Right lobe of liver (tissue), 6 donors: ENCODE results near the gene TMSB10. TPM values are rescaled to one million over a fixed set of nuclear protein-coding genes. Genes with fewer than 3 reads are reported as not detected.
"Not testable (repeated sequence)": the region's sequence is repeated elsewhere in the genome, so short reads cannot be mapped to it uniquely, and the experiment has no call there.

Experiments
- ATAC-seq, 4 donors: fragments of 200-7000 bp; cut with Tn5 transposase; one replicate each; pipeline ENCODE4 v1.9.1; 2020; ENCODE audit warnings: mild to moderate bottlenecking in 4 of 4, moderate library complexity in 4 of 4
- DNase-seq, 3 donors: peaks; one replicate each; pipeline ENCODE4 v3.0.0-alpha.2; 2020
- H3K27ac ChIP-seq, 3 donors: fragments of 200-600 bp; one replicate each; pipeline ENCODE4 v1.8.0; 2022
- H3K27me3 ChIP-seq, 2 donors: fragments of 200-600 bp; one replicate each; pipeline ENCODE4 v1.8.0; 2022
- H3K36me3 ChIP-seq, 4 donors: fragments of 200-600 bp; sonication (generic) in 1 of 4; one replicate each; pipeline versions ENCODE4 v1.5.1 to v1.8.0; 2017 to 2022; ENCODE audit warnings: control low read depth in 1 of 4
- H3K4me1 ChIP-seq, 4 donors: fragments of 200-600 bp; sonication (generic) in 1 of 4; one replicate each; pipeline versions ENCODE4 v1.5.1 to v1.8.0; 2017 to 2022; ENCODE audit warnings: control low read depth in 1 of 4
- H3K4me3 ChIP-seq, 3 donors: fragments of 200-600 bp; one replicate each; pipeline ENCODE4 v1.8.0; 2022
- H3K9me3 ChIP-seq, 4 donors: fragments of 200-600 bp; sonication (generic) in 1 of 4; one replicate each; pipeline versions ENCODE4 v1.5.1 to v1.8.0; 2017 to 2022; ENCODE audit warnings: control low read depth in 1 of 4
- CTCF ChIP-seq, 4 donors: fragments of 200-600 bp in 3 of 4; fragments of 450-650 bp in 1 of 4; IDR thresholded peaks; one replicate each; pipeline versions ENCODE4 v1.5.1 to v1.8.0; 2016 to 2022; ENCODE audit warnings: antibody characterized with exemption in 4 of 4, mild to moderate bottlenecking in 2 of 4
- POLR2A ChIP-seq: fragments of 450-650 bp; IDR thresholded peaks from one replicate; pipeline ENCODE4 v1.6.1; 2017; ENCODE audit warnings: antibody characterized with exemption, mild to moderate bottlenecking
- WGBS: methylation state at CpG from one replicate; pipeline ENCODE4 v1.1.6; 2018; ENCODE audit warnings: low coverage, low lambda C conversion rate; ENCODE audit not compliant: insufficient coverage; ENCODE audit errors: missing lambda C conversion rate; 5-methylcytosine and 5-hydroxymethylcytosine counted together
- intact Hi-C, 2 donors: fragments of 100-400 bp; cut with DNase I; formaldehyde crosslinking; loops; one replicate each; pipeline versions ENCODE4 v1.11.2 to v1.14.1; 2022
- total RNA-seq, 6 experiments: library from RNA; depleted of rRNA in 2 of 6; stranded (reverse); fragments of >200 nt in 2 of 6; fragmentation: NEBNext Ultra II Directional in 3 of 6; extraction: Animal tissue kit (Norgen Biotek cat#: 25700) in 3 of 6; gene quantifications; one replicate each; pipeline versions ENCODE4 v1.1.0 to v1.2.4, GENCODE V29; 2016 to 2023
- donor health status: DM: no; HTN: yes; CAD: no.
- donor health status: DM: no; HTN: no; CAD: no.
- donor health status: DM: no; HTN: no; CAD: no.
- donor health status: DM: no; HTN: yes; CAD: no.
- donor health status: DM: no; HTN: yes; CAD: no.

TMSB10 gene
- total RNA-seq, 6 experiments from 2014 or later = 77.3 to 814 (median 270) TPM

DNA sequence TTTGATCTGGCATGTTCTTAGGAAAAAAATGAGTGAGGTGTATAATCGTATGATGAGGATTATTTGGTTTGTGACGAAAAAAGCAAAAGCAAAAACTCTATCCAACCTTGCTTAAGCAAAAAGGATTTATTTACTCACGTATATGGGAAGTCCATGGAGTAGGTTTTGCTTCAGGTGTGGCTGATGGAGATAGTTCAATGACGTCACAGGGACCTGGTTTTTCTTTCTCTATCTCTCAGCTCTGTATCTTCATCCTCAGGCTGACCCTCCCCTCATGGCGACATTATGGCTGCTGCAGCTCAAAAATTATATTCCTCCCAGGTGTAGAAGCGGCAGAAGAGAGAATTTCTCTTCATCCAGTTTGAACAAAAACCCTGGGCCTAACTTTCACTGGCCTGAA is 8.9 kb downstream of the TMSB10 start:
- 87% methylated on average over 6 of the region's 6 CpGs for WGBS
- H3K27me3 ChIP-seq = no peaks in the 10 kb centered on the region
- ATAC-seq = no peak
- H3K4me1 ChIP-seq = no peaks in the 10 kb centered on the region
- no peak for TF ChIP-seq POLR2A
- intact Hi-C loops = no loop called here
- DNase-seq = no peak
- no peaks in the 10 kb centered on the region for H3K36me3 ChIP-seq
- no peak overlapping the region for H3K4me3 ChIP-seq
- no peaks in the 10 kb centered on the region for H3K9me3 ChIP-seq
- no peak overlapping the region for H3K27ac ChIP-seq

- H3K27me3 ChIP-seq, DNase-seq, ATAC-seq, H3K4me1 ChIP-seq, intact Hi-C loops, H3K4me3 ChIP-seq, H3K9me3 ChIP-seq, H3K27ac ChIP-seq, H3K36me3 ChIP-seq: not testable (repeated sequence)
- 92% methylated on average over 2 of the region's 24 CpGs for WGBS
These were observed 10.2 kb downstream of the TMSB10 start for GRCh38 chr2:84915675-84916074.

DNA sequence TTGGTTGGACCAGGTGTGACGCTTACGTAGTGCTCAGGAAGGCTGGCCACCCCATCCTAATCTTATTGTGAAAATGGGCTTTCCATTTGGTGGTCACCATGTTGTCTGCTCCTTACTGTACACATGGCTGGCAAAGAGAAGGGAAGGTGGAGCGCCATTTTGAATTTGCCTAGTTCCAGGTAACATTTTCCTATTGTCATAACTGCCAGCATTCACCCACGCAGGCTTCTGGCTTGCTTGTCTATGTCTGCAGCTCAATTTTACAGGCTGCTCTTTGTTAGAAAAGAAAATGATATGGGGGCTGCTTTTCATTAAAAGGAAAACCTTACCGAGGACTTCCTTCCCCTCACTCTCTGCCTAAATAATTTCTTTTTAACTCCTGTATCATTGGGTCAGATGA is 12.4 kb downstream of the TMSB10 start:
- intact Hi-C loops = not testable (repeated sequence)

DNA sequence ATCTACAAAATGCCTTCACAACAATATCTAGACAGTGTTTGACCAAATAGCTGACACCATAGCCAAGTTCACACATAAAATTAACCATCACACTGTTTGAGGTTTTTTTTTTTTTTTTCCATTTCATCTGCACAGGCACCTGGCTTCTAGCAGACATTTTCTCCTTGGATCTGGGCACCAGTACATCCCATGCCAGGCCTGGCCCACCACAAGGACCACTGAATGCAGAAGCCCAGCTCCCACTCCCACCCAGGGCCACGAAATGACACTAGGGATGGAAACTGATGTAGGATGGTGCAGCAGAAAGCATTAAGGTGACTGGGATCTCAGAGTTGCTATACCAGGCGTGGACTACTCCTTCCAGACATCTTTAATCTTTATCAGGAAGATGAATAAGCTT is 13.0 kb downstream of the TMSB10 start:
- Histone ChIP-seq H3K9me3 (no peaks in the 10 kb centered on the region), H3K4me3 (no peak overlapping the region), H3K4me1 (no peaks in the 10 kb centered on the region), H3K36me3 (no peaks in the 10 kb centered on the region), H3K27me3 (no peaks in the 10 kb centered on the region), H3K27ac (no peak overlapping the region)
- no peak for ATAC-seq
- TF ChIP-seq CTCF (IDR thresholded peaks at IDR 0.05) = no peak
- no peak for TF ChIP-seq POLR2A
- intact Hi-C loops = no loop called here
- DNase-seq = no peak
- 68% methylated on average over 2 of the region's 2 CpGs for WGBS

More for the DNA sequence above, 12.4 kb downstream of the TMSB10 start:
- H3K27me3 ChIP-seq, H3K4me1 ChIP-seq, DNase-seq, H3K4me3 ChIP-seq, H3K36me3 ChIP-seq, H3K27ac ChIP-seq, ATAC-seq, H3K9me3 ChIP-seq: not testable (repeated sequence)
- WGBS = 77% methylated on average over 3 of the region's 5 CpGs

DNA sequence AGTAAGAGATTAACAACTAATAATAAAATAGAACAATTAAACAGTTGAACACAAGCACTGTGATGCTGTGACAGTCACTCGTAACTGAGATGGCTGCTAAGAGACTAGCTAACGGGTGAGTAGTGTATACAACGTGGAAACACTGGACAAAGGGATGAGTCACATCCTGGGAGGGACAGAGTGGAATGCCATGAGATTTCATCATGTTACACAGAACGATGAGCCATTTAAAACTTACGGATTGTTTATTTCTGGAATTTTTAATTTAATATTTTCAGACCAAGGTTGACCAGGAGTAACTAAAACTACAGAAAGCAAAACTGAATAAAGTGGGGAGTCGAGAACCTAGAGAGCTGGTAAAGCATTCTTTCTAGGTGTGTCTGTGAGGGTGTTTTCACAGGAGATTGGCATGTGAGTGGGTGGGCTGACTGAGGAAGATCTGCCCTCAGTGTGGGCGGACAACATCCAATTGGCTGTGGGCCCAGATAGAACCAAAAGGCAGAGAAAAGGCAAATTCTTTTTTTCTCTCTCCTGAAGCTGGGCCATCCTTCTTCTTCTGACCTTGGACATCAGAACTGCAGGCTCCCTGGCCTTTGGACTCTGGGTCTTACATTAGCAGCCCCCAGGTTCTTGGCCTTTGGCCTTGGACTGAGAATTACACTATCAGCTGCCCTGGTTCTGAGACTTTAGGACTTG is 14.6 kb downstream of the TMSB10 start:
- no peaks in the 10 kb centered on the region for H3K27me3 ChIP-seq
- intact Hi-C loops = no loop called here
- H3K9me3 ChIP-seq = no peaks in the 10 kb centered on the region
- TF ChIP-seq POLR2A = no peak
- TF ChIP-seq CTCF (IDR thresholded peaks at IDR 0.05) = no peak
- H3K4me1 ChIP-seq = no peaks in the 10 kb centered on the region
- ATAC-seq (peak; percentile 65 to 96 (median 79)), DNase-seq (peak in 1 of 3 donors; percentile 37)
- H3K4me3 ChIP-seq = no peak overlapping the region
- 28% methylated on average over 7 of the region's 7 CpGs for WGBS
- no peaks in the 10 kb centered on the region for H3K36me3 ChIP-seq
- H3K27ac ChIP-seq = peak overlapping the region in 1 of 3 donors; percentile 58

- Histone ChIP-seq H3K9me3 (no peaks in the 10 kb centered on the region), H3K4me1 (peaks cover 0 to 12% (median 2%) of the 10 kb centered on the region in 4 donors), H3K36me3 (no peaks in the 10 kb centered on the region), H3K27me3 (no peaks in the 10 kb centered on the region), H3K27ac (no peak overlapping the region), H3K4me3 (no peak overlapping the region)
- TF ChIP-seq CTCF (IDR thresholded peaks at IDR 0.05) = no peak
- TF ChIP-seq POLR2A = no peak
- DNase-seq (no peak), ATAC-seq (no peak)
- intact Hi-C loops = no loop called here
These were observed 17.6 kb downstream of the TMSB10 start for GRCh38 chr2:84923009-84923408.
